Neural cell (in vitro differentiated cells): ENCODE data around the gene CBFA2T2. TPM values are rescaled to one million over a fixed set of nuclear protein-coding genes. Genes with fewer than 3 reads are reported as not detected.

Source experiments
- H2AFZ ChIP-seq: fragments of 200-600, 300-800 bp; sonication (generic), shearing (Covaris generic); 2 replicates; pipeline ENCODE4 v1.6.0; 2014; ENCODE audit warnings: low read depth, mild to moderate bottlenecking, antibody characterized with exemption, low read length, moderate library complexity
- H3F3A ChIP-seq: fragments of 200-600 bp; shearing (Covaris generic); 2 replicates; pipeline ENCODE4 v1.6.1; 2016; ENCODE audit warnings: mild to moderate bottlenecking, moderate library complexity, mixed read lengths, antibody characterized with exemption, low read length; ENCODE audit not compliant: insufficient read depth, poor library complexity, severe bottlenecking
- H3K27ac ChIP-seq: fragments of 200-600, 300-800 bp; sonication (generic), shearing (Covaris generic); 2 replicates; pipeline ENCODE4 v1.5.1; 2014; ENCODE audit warnings: mild to moderate bottlenecking, low read length, moderate library complexity
- H3K27me3 ChIP-seq: fragments of 300-800, 200-600 bp; sonication (generic), shearing (Covaris generic); 2 replicates; pipeline ENCODE4 v1.6.0; 2014; ENCODE audit warnings: mild to moderate bottlenecking, low read depth, low read length, moderate library complexity; ENCODE audit not compliant: insufficient read depth
- H3K36me3 ChIP-seq: fragments of 300-800, 200-600 bp; sonication (generic), shearing (Covaris generic); 2 replicates; pipeline ENCODE4 v1.5.1; 2014; ENCODE audit warnings: mild to moderate bottlenecking, antibody characterized with exemption, low read length, moderate library complexity; ENCODE audit not compliant: insufficient read depth
- H3K4me2 ChIP-seq: fragments of 300-800, 200-600 bp; sonication (generic), shearing (Covaris generic); 2 replicates; pipeline ENCODE4 v1.6.0; 2014; ENCODE audit warnings: mild to moderate bottlenecking, low read length
- H3K4me3 ChIP-seq: fragments of 300-800, 200-600 bp; sonication (generic), shearing (Covaris generic); 2 replicates; pipeline ENCODE4 v1.5.1; 2014; ENCODE audit warnings: mild to moderate bottlenecking, low read length, moderate library complexity
- H3K79me2 ChIP-seq: fragments of 200-600 bp; shearing (Covaris generic); replicated peaks from 2 replicates; pipeline ENCODE4 v1.6.0; 2014; ENCODE audit warnings: mild to moderate bottlenecking, low read length, moderate library complexity; ENCODE audit not compliant: insufficient read depth
- H3K9ac ChIP-seq: fragments of 300-800, 200-600 bp; sonication (generic), shearing (Covaris generic); 2 replicates; pipeline ENCODE4 v1.6.1; 2016; ENCODE audit warnings: mild to moderate bottlenecking, low read length, mixed read lengths
- H3K9me2 ChIP-seq: fragments of 200-600 bp; shearing (Covaris generic); 2 replicates; pipeline ENCODE4 v1.6.1; 2016; ENCODE audit warnings: mild to moderate bottlenecking, low read length, mixed read lengths; ENCODE audit not compliant: insufficient read depth
- H3K9me3 ChIP-seq: fragments of 200-600, 300-800 bp; sonication (generic), shearing (Covaris generic); 2 replicates; pipeline ENCODE4 v1.6.1; 2016; ENCODE audit warnings: mild to moderate bottlenecking, mixed run types, low read length, moderate library complexity, mixed read lengths
- H4K20me1 ChIP-seq: fragments of 200-600 bp; shearing (Covaris generic); 2 replicates; pipeline ENCODE4 v1.6.1; 2016; ENCODE audit warnings: mild to moderate bottlenecking, mixed run types; ENCODE audit not compliant: insufficient read depth
- CTCF ChIP-seq: fragments of 450-650 bp; IDR thresholded peaks from 2 replicates; pipeline ENCODE4 v1.5.1; 2014; ENCODE audit warnings: antibody characterized with exemption, mild to moderate bottlenecking, moderate library complexity; ENCODE audit not compliant: poor library complexity, severe bottlenecking
- EP300 ChIP-seq: fragments of 450-650 bp; conservative IDR thresholded peaks from 2 replicates; pipeline ENCODE4 v1.6.1; 2014; ENCODE audit warnings: antibody characterized with exemption, mild to moderate bottlenecking, moderate library complexity; ENCODE audit not compliant: poor library complexity, severe bottlenecking
- EZH2 ChIP-seq: fragments of 200-600, 300-800 bp; shearing (Covaris generic), sonication (generic); IDR thresholded peaks from 2 replicates; pipeline ENCODE4 v1.6.1; 2014; ENCODE audit warnings: antibody characterized with exemption, low read length, borderline replicate concordance, mild to moderate bottlenecking; ENCODE audit not compliant: insufficient read depth, poor library complexity, severe bottlenecking
- MXI1 ChIP-seq: fragments of 450-650 bp; conservative IDR thresholded peaks from 2 replicates; pipeline ENCODE4 v1.6.1; 2014; ENCODE audit warnings: antibody characterized with exemption, mild to moderate bottlenecking; ENCODE audit not compliant: poor library complexity, severe bottlenecking
- POLR2AphosphoS5 ChIP-seq: IDR thresholded peaks from 2 replicates; pipeline ENCODE4 v1.6.1; 2012
- RAD21 ChIP-seq: fragments of 450-650 bp; conservative IDR thresholded peaks from 2 replicates; pipeline ENCODE4 v1.6.1; 2014; ENCODE audit warnings: antibody characterized with exemption, mild to moderate bottlenecking, moderate library complexity
- REST ChIP-seq: IDR thresholded peaks from 2 replicates; pipeline ENCODE4 v1.6.1; 2012; ENCODE audit warnings: borderline replicate concordance
- SMC3 ChIP-seq: fragments of 450-650 bp; conservative IDR thresholded peaks from 2 replicates; pipeline ENCODE4 v1.6.1; 2014; ENCODE audit warnings: antibody characterized with exemption, mild to moderate bottlenecking, moderate library complexity; ENCODE audit not compliant: poor library complexity
- TAF1 ChIP-seq: IDR thresholded peaks from 2 replicates; pipeline ENCODE4 v1.6.1; 2012; ENCODE audit warnings: low read depth
- polyA plus RNA-seq: library from polyadenylated mRNA; depleted of rRNA; stranded (reverse); fragments of >200 nt; gene quantifications from 2 replicates; pipeline ENCODE4 v1.2.3, GENCODE V29; 2014

CBFA2T2 gene
- polyA plus RNA-seq, 1 donor from 2014 or later, result 15.9 TPM

- no peak for TF ChIP-seq REST
- TF ChIP-seq CTCF, result no peak
- TF ChIP-seq RAD21, result no peak
- no peak for TF ChIP-seq TAF1
- TF ChIP-seq SMC3, result no peak
- Histone ChIP-seq H4K20me1 (no peaks in the 10 kb centered on the region), H3K9ac (no peak overlapping the region), H3K4me3 (no peak overlapping the region), H3F3A (peaks cover 4% of the 10 kb centered on the region), H3K79me2 (no peaks in the 10 kb centered on the region), H3K36me3 (no peaks in the 10 kb centered on the region), H2AFZ (no peak overlapping the region), H3K9me3 (no peaks in the 10 kb centered on the region), H3K27ac (no peak overlapping the region), H3K9me2 (no peaks in the 10 kb centered on the region), H3K4me2 (no peak overlapping the region), H3K27me3 (no peaks in the 10 kb centered on the region)
Measured at GRCh38 chr20:33670715-33671499, 181.0 kb downstream of the CBFA2T2 start.

GRCh38 chr20:33671573-33672288 is 181.8 kb downstream of the CBFA2T2 start:
- Histone ChIP-seq H2AFZ (no peak overlapping the region), H3K27me3 (no peaks in the 10 kb centered on the region), H3K79me2 (no peaks in the 10 kb centered on the region), H3K27ac (no peak overlapping the region), H3K9me2 (no peaks in the 10 kb centered on the region), H3K4me2 (no peak overlapping the region), H3K36me3 (no peaks in the 10 kb centered on the region), H3K9ac (no peak overlapping the region), H3K9me3 (no peaks in the 10 kb centered on the region), H4K20me1 (no peaks in the 10 kb centered on the region), H3F3A (peaks cover 4% of the 10 kb centered on the region), H3K4me3 (no peak overlapping the region)
- TF ChIP-seq SMC3, result no peak
- no peak for TF ChIP-seq RAD21
- no peak for TF ChIP-seq REST
- TF ChIP-seq MXI1, result no peak
- TF ChIP-seq POLR2AphosphoS5, result no peak
- TF ChIP-seq TAF1, result no peak
- TF ChIP-seq EP300, result no peak
- no peak for TF ChIP-seq CTCF
- TF ChIP-seq EZH2, result no peak
